ENCODE results near the gene ENDOV. TPM values are rescaled to one million over a fixed set of nuclear protein-coding genes. Genes with fewer than 3 reads are reported as not detected.

Gene ENDOV
- total and polyA plus RNA-seq, 2 donors (not counting 3 experiments of a cell fraction or from before 2014, with no cell fraction given) = 20.4 to 25.9 TPM

DNA sequence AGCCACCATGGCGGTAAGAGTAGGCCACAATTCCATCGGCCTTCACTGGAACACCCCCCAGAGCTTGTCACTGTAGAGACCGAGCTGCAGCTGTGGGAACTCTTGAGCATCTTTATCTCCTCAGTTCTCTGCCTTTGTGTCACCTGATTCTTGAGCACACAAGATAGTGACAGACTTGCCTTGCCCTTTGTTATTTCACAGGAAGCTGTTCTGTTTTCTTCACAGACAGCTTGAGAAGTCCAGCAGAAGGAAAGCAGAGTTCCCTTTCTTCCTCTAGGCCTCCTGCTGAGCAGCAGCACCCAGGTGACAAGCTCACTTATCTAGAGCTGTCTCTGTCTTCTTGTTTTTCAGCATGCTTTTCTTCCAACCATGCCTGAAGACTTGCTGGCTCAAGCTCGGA, 38.4 kb upstream of the ENDOV start:
- DNase-seq (ENCODE audit: low read depth, low spot score) (no peak), FAIRE-seq (no peak)
- no peaks in the 10 kb centered on the region for H4K20me1 ChIP-seq (replicated peaks; ENCODE audit: control insufficient read depth, extremely low read depth, insufficient read depth, low read length)
- H3K4me2 ChIP-seq (ENCODE audit: insufficient read depth, low read length) = no peak overlapping the region
- intact Hi-C loops (cut with micrococcal nuclease) (no loop called here), dilution Hi-C loops (cut with MboI; ENCODE audit: extremely low pct_ligation_motif_present, low sequenced_read_pairs) (no loop called here)
- no peak overlapping the region for H3K27ac ChIP-seq (ENCODE audit: insufficient read depth, low read depth, low read length)
- no peaks in the 10 kb centered on the region for H3K4me1 ChIP-seq (ENCODE audit: control insufficient read depth, extremely low read depth, insufficient read depth, low read length)
- no peaks in the 10 kb centered on the region for H3K9me1 ChIP-seq (replicated peaks; ENCODE audit: control insufficient read depth, extremely low read depth, insufficient read depth, low read length)
- BruUV-seq (replicated peaks) = no TSS peak
- no peak overlapping the region for H2AFZ ChIP-seq (ENCODE audit: low read depth, low read length)
- ChIA-PET CTCF (interaction anchor here (0.6 to 2.3 kb wide), 3 partner anchors 15 to 608 kb away, joined by 3 to 7 read pairs (median 3); no protein-coding TSS in a partner anchor), POLR2A (no interaction called here)
- H3K36me3 ChIP-seq (ENCODE audit: control insufficient read depth in 2 of 2, extremely low read depth in 1 of 2, insufficient read depth in 2 of 2, low read length in 2 of 2) = peaks cover 22 to 57% of the 10 kb centered on the region in 2 experiments
- TF ChIP-seq POLR2AphosphoS5 (IDR thresholded peaks at IDR 0.05; ENCODE audit: insufficient read depth, low read depth, low read length) = no peak
- TF ChIP-seq CTCF (IDR thresholded peaks at IDR 0.05; ENCODE audit: extremely low read depth in 1 of 2, insufficient read depth in 1 of 2, low read depth in 1 of 2, low read length in 2 of 2) = no peak
- TF ChIP-seq GATA2 (IDR thresholded peaks at IDR 0.05; ENCODE audit: insufficient read depth, insufficient read length, low read depth, low read length) = no peak
- no peak for TF ChIP-seq MYC (IDR thresholded peaks at IDR 0.05; ENCODE audit: low read depth, low read length)
- TF ChIP-seq EZH2 (IDR thresholded peaks at IDR 0.05; ENCODE audit: borderline replicate concordance, low read depth, low read length, severe bottlenecking) = no peak
- no peak for TF ChIP-seq FOS (IDR thresholded peaks at IDR 0.05; ENCODE audit: borderline replicate concordance, insufficient read depth, low read length)
- no peak for TF ChIP-seq JUN (IDR thresholded peaks at IDR 0.05; ENCODE audit: borderline replicate concordance, insufficient read depth, insufficient read length, low read depth)
- no peak for TF ChIP-seq MAX (IDR thresholded peaks at IDR 0.05; ENCODE audit: insufficient read depth, insufficient read length)
- no peak for TF ChIP-seq POLR2A (IDR thresholded peaks at IDR 0.05; ENCODE audit: low read depth, low read length)
- H3K4me3 ChIP-seq (replicated peaks in 1 of 3; ENCODE audit: insufficient read depth in 1 of 3, low read depth in 1 of 3, low read length in 3 of 3) = no peak overlapping the region
- H3K9ac ChIP-seq (replicated peaks; ENCODE audit: extremely low read depth, insufficient read depth, low read length) = no peak overlapping the region
- H3K27me3 ChIP-seq (ENCODE audit: control insufficient read depth in 2 of 2, insufficient read depth in 2 of 2, low read length in 2 of 2) = no peaks in the 10 kb centered on the region
- H3K79me2 ChIP-seq (ENCODE audit: control insufficient read depth, insufficient read depth, low read length) = no peaks in the 10 kb centered on the region
- H3K9me3 ChIP-seq (replicated peaks; ENCODE audit: control insufficient read depth, insufficient read depth, low read length) = no peaks in the 10 kb centered on the region

Measured in endothelial cell of umbilical vein (primary cell).